Choroid plexus epithelial cell (primary cell): Measurements from ENCODE around the gene TCERG1L.
"Not testable (repeated sequence)": the region's sequence is repeated elsewhere in the genome, so short reads cannot be mapped to it uniquely, and the experiment has no call there.

ENCODE experiments used
- DNase-seq: peaks from one replicate; pipeline ENCODE4 v3.0.0-alpha.2; 2010; ENCODE audit warnings: low read depth
- H3K4me3 ChIP-seq: 2 replicates; pipeline ENCODE4 v1.5.1; 2011; ENCODE audit warnings: low read depth, mild to moderate bottlenecking, control low read depth, low read length, moderate library complexity
- TF ChIP-seq, protein P1 (sequence below): conservative IDR thresholded peaks from 2 replicates; pipeline ENCODE4 v1.5.1; 2011; ENCODE audit warnings: low read depth, mild to moderate bottlenecking, control low read depth, inconsistent platforms, low read length, moderate library complexity

TCERG1L gene

DNA sequence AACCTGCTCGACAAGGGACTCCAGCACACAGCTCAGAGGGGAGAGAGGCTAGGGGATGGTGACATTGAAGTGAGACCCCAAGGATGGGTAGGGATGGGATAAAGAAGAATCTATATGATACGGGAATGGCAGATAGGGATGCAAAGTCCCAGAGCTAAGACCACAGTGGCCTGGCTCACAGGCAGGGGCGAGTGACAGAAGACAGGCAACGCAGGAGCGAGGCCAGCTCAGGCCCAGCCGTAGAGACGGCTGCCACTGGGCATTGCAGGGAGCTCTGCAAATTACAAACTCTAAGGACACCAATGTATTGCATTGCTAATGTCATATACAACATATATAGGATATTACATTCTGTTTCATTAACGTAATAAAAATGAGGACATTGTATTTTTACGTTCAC is 131.4 kb downstream of the TCERG1L start:
- TF ChIP-seq, protein P1, sequence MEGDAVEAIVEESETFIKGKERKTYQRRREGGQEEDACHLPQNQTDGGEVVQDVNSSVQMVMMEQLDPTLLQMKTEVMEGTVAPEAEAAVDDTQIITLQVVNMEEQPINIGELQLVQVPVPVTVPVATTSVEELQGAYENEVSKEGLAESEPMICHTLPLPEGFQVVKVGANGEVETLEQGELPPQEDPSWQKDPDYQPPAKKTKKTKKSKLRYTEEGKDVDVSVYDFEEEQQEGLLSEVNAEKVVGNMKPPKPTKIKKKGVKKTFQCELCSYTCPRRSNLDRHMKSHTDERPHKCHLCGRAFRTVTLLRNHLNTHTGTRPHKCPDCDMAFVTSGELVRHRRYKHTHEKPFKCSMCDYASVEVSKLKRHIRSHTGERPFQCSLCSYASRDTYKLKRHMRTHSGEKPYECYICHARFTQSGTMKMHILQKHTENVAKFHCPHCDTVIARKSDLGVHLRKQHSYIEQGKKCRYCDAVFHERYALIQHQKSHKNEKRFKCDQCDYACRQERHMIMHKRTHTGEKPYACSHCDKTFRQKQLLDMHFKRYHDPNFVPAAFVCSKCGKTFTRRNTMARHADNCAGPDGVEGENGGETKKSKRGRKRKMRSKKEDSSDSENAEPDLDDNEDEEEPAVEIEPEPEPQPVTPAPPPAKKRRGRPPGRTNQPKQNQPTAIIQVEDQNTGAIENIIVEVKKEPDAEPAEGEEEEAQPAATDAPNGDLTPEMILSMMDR, result no peak
- H3K4me3 ChIP-seq, result no peak overlapping the region
- DNase-seq, result no peak

DNA sequence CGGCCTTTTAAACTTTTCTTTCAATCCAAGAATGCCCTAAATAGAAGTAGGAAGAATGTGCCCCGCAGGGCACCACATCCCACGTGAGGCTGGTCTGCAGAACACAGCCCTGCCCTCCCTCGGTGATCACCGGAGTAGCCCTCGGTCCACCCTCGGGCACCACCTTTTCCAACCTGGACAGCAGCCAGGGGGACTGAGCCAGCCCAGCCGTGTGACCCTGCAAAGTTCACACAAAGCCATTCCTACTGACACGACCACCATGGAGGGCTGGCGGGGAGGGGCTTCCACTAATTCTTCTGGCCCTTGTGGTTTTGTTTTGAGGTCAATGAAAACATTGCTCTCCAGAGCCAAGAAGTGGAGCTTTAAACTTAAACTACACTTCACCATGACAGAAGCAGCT is 132.2 kb downstream of the TCERG1L start:
- no peak overlapping the region for H3K4me3 ChIP-seq
- no peak for DNase-seq
- TF ChIP-seq, protein P1, result no peak

DNA sequence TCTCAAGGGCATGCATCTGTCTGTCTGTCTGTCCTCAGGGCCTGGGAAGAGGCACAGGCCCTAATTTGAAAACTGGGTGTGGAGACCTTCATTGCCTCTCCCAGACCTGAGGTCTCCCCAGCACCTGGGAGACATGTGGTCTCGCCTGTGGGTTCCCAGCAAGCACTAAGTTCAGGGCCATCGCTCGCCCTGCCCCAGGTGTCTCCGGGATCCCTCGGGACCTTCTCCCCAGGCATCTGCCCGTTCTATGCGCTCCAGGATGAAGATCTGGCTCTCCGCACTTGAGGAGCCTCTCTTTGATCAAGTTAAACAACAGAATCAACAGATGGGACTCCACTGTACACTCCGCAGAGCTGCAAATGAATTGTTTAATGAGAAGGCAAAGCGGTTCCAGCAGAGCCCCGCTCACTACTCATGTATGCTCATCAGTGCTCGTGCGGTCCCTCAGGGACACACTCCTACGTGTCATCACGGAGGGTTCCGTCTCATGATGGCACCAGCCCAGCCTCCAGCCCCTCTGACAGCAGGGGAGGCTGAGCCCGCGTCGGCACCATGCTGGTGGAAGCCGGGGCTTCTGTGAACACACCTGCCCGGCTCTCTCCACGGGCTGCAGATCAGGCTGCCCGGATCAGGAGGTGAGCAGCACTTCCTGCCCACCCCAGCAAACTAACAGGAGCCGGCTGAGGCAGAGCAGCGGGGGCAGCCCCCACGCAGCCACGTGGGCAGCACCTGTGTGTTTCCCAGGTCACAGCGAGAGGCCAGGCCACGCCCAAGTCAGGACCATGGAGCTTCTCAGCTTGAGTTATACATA is 132.8 kb downstream of the TCERG1L start:
- no peak overlapping the region for H3K4me3 ChIP-seq
- no peak for DNase-seq
- TF ChIP-seq, protein P1, result no peak

GRCh38 chr10:131177431-131178327 is 133.8 kb downstream of the TCERG1L start:
- no peak overlapping the region for H3K4me3 ChIP-seq
- TF ChIP-seq, protein P1, result no peak

DNA sequence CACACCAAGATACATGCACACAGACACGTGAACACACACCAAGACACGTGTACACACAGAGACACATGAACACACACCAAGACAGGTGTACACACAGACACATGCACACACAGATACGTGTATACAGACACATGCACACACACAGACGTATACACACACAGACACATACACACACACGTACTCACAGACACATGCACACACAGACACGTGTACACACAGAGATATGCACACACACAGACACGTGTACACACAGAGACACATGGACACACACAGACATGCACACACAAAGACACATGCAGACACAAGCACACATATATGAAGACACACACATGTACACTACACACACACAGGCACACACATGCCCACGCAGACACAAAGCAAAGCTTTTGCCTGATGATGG is 134.6 kb downstream of the TCERG1L start:
- TF ChIP-seq, protein P1, result no peak
- DNase-seq, result no peak
- no peak overlapping the region for H3K4me3 ChIP-seq

More at GRCh38 chr10:131177431-131178327, 133.8 kb downstream of the TCERG1L start:
- DNase-seq, result no peak

- DNase-seq, H3K4me3 ChIP-seq: not testable (repeated sequence)
Observed at GRCh38 chr10:131176324-131176723, 135.2 kb downstream of the TCERG1L start.

DNA sequence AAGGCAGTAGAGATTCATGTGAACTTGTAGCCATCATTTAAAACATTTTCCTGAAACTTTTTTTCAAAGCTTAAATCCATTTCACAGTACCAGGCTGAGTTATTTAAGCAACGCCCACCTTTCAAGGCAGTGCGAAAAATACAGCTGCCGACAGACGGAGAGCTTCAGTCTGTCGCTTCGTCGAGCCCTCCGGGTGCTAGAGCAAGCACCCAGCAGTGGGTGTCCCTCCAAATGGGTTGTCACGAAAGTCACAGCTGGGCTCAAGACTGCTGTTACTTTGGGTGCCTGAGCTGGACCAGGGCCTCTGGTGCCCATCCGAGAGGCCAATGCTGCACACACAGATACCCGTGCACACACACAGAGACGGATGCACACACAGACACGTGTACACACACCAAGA is 135.6 kb downstream of the TCERG1L start:
- TF ChIP-seq, protein P1, result no peak
- H3K4me3 ChIP-seq, result no peak overlapping the region
- no peak for DNase-seq
